ENCODE measurements around the gene RNF213.

- TF ChIP-seq GATA2 (IDR thresholded peaks at IDR 0.05; ENCODE audit: low read depth, low read length), result no peak
- no peak for TF ChIP-seq GATA3 (IDR thresholded peaks at IDR 0.05; ENCODE audit: low read depth, low read length)
Measured at GRCh38 chr17:80382446-80382845, 121.8 kb downstream of the RNF213 start.
